GM10266 (cell line): ENCODE data around the gene MUL1.

Experiments used
- DNase-seq: peaks from one replicate; pipeline ENCODE4 v3.0.0; 2012; ENCODE audit errors: extremely low spot score
- TF ChIP-seq, protein P1 (sequence below): IDR thresholded peaks from 2 replicates; pipeline ENCODE4 v1.5.1; 2012; ENCODE audit warnings: mild to moderate bottlenecking, low read depth; ENCODE audit not compliant: control insufficient read depth, insufficient read depth; ENCODE audit errors: missing control alignments

The MUL1 gene

DNA sequence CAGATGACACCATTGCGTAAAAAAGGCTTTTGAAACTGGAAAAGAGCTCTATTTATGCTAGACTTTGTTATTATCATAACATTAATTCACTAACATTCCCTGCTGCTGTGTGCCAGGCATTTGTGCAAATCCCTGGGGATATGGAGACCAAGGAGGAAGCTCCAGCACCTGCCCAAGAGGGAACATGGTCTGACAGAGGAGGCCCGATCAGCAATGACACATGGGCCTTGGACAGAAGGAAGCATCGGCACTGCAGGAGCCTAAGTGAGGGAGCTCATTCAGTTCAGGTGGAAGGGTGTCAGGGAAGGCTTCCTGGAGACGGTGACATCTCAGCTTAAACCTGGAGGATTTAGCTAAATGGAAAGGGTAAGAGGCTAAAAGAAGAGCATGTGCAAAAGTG, 35.8 kb downstream of the MUL1 start:
- DNase-seq, result no peak
- TF ChIP-seq, protein P1, sequence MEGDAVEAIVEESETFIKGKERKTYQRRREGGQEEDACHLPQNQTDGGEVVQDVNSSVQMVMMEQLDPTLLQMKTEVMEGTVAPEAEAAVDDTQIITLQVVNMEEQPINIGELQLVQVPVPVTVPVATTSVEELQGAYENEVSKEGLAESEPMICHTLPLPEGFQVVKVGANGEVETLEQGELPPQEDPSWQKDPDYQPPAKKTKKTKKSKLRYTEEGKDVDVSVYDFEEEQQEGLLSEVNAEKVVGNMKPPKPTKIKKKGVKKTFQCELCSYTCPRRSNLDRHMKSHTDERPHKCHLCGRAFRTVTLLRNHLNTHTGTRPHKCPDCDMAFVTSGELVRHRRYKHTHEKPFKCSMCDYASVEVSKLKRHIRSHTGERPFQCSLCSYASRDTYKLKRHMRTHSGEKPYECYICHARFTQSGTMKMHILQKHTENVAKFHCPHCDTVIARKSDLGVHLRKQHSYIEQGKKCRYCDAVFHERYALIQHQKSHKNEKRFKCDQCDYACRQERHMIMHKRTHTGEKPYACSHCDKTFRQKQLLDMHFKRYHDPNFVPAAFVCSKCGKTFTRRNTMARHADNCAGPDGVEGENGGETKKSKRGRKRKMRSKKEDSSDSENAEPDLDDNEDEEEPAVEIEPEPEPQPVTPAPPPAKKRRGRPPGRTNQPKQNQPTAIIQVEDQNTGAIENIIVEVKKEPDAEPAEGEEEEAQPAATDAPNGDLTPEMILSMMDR, result no peak

DNA sequence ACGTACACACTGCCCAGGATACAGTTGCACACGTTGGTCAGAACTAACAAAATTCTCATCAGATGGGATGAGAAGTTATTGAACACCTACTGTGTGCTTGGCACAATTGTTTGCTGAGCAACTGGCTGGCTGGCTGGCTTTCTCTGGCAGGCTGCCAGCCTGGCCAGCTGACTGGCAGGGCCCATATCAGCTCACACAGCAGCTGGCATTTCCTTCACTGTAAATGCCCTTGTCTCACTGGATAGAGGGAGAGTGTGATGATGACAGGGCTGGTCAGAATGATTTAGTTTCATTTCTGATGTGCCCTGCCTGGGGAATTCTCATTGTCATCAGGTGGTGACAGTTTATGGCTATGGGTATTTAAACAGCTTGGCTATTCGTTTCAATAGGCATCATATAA, 37.8 kb downstream of the MUL1 start:
- no peak for DNase-seq

DNA sequence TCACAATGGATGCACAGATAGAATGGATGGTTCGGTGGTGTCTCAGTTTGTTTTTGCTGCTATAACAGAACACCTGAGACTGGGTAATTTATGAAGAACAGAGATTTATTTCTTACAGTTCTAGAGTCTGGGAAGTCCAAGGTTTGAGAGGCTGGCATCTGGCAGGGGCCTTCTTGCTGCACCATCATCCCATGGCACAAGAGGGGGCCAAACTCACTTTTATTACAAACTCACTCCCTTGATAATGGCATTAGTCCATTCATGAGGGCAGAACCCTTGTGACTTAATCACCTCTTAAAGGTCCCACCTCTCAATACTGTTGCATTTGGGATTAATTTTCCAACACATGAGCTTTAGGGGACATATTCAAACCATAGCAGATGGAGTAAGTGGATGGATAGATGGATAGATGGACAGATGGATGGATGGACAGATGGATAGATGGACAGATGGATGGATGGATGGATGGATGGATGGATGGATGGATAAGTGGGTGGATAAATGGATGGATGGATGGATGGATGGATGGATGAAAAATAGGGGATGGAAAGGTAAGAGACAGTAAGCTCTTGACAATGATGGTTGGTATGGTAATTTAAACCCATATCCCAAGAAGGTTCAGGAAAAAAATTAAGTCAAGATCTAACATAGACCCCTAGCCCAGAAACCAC, 38.4 kb downstream of the MUL1 start:
- DNase-seq, result no peak
- TF ChIP-seq, protein P1, result no peak

More for the DNA sequence above, 37.8 kb downstream of the MUL1 start:
- TF ChIP-seq, protein P1, result no peak

DNA sequence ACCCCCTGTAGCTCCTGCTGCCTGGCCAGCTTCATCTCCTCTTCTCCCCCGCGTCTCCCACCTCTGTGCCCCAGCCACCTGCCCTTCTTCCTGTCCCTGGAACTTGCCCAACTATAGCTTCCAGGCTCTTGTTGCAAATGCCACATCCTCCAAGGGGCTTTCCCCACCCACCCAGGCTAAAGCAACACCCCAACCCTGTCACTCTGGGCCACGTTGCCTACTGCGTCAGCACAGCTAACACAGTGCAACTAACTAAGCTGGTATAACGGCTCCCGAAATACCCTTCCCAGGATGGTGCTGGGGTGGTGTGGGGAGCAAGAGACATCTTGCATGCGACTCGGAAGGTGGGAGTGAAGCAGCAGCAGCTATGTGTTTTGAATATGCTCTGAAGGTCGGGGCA, 41.7 kb downstream of the MUL1 start:
- no peak for DNase-seq
- TF ChIP-seq, protein P1, result no peak

DNA sequence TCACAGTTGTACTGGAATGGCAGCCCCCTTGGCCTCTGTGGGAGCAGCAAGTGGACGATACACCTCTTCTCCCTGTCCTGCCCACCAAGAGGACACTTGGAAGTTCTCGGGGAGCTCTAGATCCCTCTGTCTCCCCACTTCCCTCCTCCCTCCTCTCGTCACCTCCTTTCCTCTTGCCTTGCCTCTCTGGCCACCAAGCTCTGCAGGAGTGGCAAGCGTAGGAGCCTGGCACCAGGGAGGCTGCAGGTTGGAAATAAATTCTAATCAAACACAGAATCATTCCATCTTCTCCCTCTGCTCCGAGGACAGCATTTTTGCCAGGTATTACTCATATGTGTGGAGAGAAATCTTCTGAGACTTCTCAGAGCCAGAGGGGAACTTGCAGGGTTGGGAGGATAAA, 42.8 kb downstream of the MUL1 start:
- TF ChIP-seq, protein P1, result no peak
- DNase-seq, result no peak

DNA sequence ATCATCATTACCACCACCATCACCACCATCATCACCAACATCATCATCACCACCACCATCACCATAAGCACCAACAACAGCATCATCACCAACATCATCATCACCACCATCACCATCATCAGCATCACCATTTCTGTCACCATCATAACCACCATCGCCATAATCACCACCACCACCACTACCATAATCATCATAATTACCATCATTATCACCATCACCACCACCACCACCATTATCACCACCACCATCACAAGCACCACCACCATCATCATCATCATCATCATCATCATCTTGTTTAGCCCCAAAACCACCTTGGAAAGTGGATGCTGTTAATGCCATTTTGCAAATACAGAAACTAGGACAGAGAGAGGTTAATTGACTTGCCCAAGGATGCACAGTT, 44.4 kb downstream of the MUL1 start:
- no peak for DNase-seq
- TF ChIP-seq, protein P1, result no peak

DNA sequence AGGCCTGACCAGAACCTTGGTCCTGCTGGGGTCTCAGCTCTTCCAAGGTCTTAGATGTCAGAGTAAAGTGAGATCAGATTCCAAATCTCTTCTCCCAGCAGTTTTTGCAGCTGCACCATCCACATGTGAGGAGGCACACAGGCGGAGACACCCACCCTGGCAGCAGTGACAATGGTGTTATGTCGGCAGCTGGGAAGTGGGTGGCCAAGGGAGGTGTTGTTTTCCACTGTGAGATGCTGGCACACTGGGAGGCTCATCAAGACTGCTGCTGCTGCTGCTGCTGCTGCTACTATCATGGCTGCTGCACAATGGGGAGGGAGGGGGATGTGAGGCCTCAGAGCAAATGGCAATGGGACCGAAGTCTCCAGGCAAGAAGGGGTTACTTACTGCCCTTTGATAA, 45.6 kb downstream of the MUL1 start:
- TF ChIP-seq, protein P1, result no peak

More for the DNA sequence above, 45.6 kb downstream of the MUL1 start:
- no peak for DNase-seq
